NCI-H1105 treated with DMSO at 0.1 percent for 48 hours (cell line): ENCODE results near the gene TRAF3IP3.

ENCODE experiments used
- DNase-seq: peaks from one replicate; lab custom pipeline; 2025; lab: John Stamatoyannopoulos, UW

The TRAF3IP3 gene

GRCh38 chr1:209738270-209738669 is 17.6 kb upstream of the TRAF3IP3 start:
- DNase-seq, result no peak

GRCh38 chr1:209741193-209741592 is 14.7 kb upstream of the TRAF3IP3 start:
- DNase-seq, result no peak

- no peak for DNase-seq
Measured at GRCh38 chr1:209741889-209742288, 14.0 kb upstream of the TRAF3IP3 start.

GRCh38 chr1:209742409-209743144 is 13.3 kb upstream of the TRAF3IP3 start:
- DNase-seq, result no peak

GRCh38 chr1:209743145-209743482 is 12.7 kb upstream of the TRAF3IP3 start:
- DNase-seq, result no peak

- DNase-seq, result no peak
Measured at GRCh38 chr1:209746451-209747165, 9.2 kb upstream of the TRAF3IP3 start.

GRCh38 chr1:209747580-209748262 is 8.1 kb upstream of the TRAF3IP3 start:
- no peak for DNase-seq

GRCh38 chr1:209748620-209749019 is 7.2 kb upstream of the TRAF3IP3 start:
- DNase-seq, result no peak

GRCh38 chr1:209749205-209749604 is 6.6 kb upstream of the TRAF3IP3 start:
- DNase-seq, result no peak

GRCh38 chr1:209749670-209750323 is 6.1 kb upstream of the TRAF3IP3 start:
- DNase-seq, result no peak

- no peak for DNase-seq
Measured at GRCh38 chr1:209751627-209752231, 4.1 kb upstream of the TRAF3IP3 start.

GRCh38 chr1:209752890-209753289 is 3.0 kb upstream of the TRAF3IP3 start:
- DNase-seq, result no peak

GRCh38 chr1:209755256-209755655 is 597 bp upstream of the TRAF3IP3 start:
- no peak for DNase-seq

- no peak for DNase-seq
Measured at GRCh38 chr1:209756615-209757445, 977 bp downstream of the TRAF3IP3 start.

- no peak for DNase-seq
Measured at GRCh38 chr1:209758400-209758799, 2.5 kb downstream of the TRAF3IP3 start.

- DNase-seq, result no peak
Measured at GRCh38 chr1:209759829-209760359, 4.0 kb downstream of the TRAF3IP3 start.

GRCh38 chr1:209761011-209761635 is 5.3 kb downstream of the TRAF3IP3 start:
- no peak for DNase-seq

GRCh38 chr1:209766051-209766450 is 10.2 kb downstream of the TRAF3IP3 start:
- DNase-seq, result no peak

- DNase-seq, result no peak
Measured at GRCh38 chr1:209767096-209767495, 11.2 kb downstream of the TRAF3IP3 start.

- DNase-seq, result no peak
Measured at GRCh38 chr1:209767706-209768105, 11.9 kb downstream of the TRAF3IP3 start.
